HG02938 (cell line): Measurements from ENCODE around the gene COX7A2L.
"Not testable (repeated sequence)": the region's sequence is repeated elsewhere in the genome, so short reads cannot be mapped to it uniquely, and the experiment has no call there.

Experiments used
- ATAC-seq: cut with Tn5 transposase; IDR thresholded peaks from one replicate; pipeline ENCODE4 v1.9.1; 2021; ENCODE audit warnings: mild to moderate bottlenecking, moderate library complexity; ENCODE audit not compliant: unreplicated experiment

COX7A2L gene

DNA sequence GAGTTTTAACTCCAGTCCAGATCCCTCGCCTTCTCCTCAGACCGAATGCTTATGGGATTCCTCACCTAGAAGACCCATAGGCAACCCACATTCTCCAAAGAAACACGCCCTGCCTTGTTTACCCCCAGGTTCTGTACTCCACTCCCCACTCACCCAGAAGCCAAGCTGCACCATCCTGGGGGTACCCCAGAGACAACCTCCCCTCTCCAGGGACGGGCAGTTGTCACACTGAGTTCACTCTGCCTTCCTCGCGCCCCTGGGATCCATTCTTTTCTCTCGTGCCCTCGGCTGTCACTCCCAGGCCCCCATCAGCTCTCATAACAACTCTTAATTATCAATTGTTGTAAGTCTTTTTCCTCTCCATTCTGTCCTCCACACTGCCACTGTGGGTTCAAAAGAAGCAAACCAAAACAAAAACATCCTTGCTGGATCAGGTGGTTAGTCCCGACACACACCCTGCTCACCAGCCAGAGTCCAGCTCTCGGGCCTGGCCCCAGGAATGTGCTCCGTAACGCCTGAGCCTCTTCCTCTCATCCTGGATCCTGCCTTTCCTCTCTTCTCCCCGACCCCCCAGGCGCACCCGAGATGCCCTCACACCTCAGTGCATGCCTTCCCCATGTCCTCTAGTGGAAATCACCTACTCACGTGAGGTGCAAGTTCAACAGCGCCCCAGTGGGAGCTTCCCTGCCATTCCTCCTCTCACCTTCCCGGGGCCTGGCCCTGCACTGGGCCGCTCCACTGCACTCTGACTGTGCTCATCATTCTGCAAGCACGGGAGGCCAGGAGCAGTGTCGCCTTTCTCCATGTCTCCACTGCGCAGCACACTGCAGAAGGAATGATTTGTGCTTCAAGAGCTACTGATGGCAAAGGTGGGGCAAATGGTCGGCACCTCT lies 20.7 kb downstream of the COX7A2L start:
- ATAC-seq: no peak

DNA sequence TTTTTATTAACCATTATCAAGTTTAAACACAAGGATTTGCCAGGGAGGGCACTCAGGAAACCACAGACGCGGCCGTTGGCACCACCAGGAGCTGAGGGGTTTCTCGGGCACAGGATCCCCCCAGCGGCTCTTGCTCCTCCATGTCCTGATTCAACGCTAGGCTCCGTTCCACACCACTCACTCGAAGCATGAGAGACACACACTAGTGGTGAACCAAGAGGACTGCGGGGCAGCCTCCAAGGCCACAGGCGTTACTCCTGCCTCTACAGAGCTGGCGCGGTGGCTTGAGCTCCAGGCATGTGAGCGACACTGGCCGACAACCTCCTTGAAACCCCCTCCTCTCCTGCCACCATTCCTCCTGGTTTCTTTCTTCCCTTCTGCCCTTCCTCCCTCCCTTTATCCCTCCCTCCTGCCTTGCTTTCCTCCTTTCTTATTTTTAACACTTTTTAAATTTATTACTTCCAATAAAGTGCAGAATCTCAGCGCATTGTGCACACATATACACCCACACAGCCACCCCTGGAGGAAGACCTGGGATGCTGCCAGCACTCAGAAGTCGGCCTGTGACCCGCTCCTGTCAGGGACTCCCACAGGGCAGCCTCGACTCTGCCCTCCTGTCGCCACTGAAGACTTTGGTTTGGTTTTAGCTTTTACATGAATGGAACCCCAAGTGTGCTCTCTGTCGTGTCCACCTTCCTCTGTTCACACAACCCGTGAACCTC lies 21.7 kb downstream of the COX7A2L start:
- no peak for ATAC-seq

DNA sequence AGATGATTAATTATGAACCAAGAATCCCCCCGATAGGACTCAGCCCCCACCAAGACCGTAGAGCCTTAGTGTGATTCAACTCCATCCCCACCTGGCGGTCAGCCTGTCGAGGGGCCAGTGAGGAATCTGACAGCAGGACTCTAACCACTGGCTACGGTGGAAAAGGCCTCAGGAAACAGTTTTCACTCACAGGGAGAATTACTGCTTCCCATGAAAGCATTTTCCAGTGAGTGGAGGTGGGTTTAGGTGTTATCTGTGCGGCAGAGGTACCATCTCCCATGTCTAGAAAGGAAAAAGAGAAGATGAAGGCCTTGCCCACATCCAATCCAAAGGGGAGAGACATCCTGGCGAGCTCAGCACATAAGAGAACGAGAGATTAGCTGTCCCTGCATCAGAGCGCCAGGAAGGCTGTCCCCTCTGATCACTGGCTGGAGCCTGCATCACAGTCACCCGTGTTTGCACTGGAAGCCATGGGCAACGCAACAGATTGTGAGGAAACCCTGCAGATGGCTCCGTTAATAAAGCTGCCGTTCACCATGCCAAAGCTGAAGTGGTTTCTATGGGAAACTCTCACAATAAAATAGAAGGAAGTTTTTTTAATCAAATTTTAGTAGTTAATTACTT lies 22.3 kb downstream of the COX7A2L start:
- no peak for ATAC-seq

DNA sequence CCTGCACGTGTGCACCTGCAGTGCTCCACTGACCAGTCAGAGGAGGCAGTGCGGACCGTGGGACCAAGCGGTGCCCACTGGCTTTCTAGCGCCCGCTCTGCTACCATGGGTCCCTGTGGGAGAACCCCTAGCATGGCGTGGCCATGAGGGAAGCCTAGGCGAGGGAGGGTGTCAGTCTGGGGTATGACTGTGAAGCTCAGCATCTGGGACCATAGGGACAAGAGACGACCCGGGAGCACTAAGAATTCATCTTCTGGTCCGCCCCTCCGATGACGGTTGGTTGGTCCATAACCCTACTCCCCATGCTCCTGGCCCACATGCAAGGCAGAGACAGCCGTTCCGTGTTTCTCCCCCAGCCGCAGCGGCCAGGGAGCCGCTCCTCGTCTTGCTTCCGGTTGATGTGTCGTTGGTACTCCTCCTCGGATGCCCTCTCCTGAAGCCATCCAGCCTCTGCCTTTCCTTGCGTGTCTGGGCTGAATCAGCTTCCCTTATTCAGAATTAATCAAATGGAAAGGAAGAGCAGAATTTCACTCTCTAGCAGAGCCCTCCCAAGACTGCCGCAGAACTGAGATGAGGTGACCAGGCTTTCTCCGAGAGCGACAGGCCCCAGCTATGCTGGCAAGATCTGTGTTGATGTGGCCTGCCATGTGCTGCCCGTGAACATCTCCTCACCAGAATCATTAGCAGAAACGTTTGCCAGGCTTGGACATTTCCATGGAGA lies 23.0 kb downstream of the COX7A2L start:
- no peak for ATAC-seq

DNA sequence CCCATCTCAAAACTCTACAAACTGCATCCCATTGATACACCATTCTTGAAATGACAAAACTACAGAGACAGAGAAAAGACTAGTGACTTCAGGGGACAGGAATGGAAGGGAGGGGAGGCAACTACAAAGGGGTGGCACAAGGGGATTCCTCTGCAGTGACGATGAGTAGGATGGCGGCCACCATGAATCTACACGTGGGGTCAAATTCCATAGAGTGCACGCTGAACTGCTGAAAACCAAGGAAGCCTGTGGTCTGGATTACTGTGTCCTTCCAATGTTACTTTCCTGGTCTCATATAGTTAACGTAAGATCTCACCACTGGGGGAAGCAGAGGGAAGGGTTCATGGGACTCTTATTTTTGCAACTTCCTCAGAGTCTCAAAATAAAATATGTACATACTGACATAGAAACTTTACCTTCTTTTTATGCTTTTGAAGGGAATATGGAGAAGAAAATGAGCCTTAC lies 23.6 kb downstream of the COX7A2L start:
- ATAC-seq: no peak

DNA sequence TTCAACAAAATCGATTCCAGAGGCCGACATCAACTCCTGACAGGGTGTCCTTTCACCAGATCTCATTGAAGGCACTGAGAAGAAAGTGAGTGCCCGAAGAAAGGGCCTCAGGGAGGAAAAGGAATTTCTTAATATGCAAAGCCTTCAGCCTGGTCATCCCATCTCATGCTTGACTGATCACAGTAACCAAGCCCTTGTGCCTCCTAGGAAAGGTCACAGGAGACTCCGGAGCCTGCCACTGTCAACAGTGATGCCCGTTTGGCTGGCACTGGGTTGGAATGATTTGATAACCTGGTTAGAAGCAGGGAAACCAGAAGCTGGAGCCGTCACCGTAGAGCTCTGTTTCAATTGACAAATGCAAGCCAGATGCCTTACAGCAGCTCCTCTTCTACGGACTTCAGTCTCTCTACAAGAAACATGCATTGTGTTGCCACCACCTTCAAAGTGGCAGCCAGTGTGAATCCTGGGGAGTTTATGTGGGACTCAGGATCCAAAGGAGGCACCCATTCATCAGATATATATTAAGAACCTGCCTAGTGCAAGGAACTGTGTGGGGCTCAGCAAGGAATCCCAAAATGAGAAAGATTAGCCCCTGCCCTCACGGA lies 24.6 kb downstream of the COX7A2L start:
- ATAC-seq: no peak

DNA sequence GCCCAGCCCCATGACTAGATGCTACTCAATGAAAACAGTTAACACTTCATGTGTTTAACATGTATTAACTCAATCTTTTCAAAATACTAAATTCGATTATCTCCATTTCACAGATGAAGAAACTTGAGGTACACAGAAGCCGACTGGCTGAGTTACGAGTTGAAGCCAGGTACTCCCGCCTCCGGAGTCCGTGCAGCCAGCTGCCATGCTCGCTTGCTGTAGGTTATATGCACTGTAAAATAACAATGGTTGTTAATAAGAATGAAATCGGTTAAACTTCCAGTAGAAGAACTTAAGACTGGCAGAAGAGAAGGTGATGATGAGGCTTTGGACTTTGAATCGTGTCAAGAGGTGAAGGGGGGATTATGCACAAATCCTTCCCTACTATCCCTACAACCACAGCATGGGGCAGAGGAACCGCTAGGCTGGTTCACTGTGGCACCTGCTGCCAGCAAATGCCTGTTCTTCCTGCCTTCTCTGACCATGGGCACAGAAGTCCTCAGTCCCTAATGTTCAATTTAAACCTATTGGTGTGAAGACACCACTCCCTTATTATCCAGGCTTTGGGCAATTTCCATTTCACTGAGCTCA lies 25.4 kb downstream of the COX7A2L start:
- no peak for ATAC-seq

DNA sequence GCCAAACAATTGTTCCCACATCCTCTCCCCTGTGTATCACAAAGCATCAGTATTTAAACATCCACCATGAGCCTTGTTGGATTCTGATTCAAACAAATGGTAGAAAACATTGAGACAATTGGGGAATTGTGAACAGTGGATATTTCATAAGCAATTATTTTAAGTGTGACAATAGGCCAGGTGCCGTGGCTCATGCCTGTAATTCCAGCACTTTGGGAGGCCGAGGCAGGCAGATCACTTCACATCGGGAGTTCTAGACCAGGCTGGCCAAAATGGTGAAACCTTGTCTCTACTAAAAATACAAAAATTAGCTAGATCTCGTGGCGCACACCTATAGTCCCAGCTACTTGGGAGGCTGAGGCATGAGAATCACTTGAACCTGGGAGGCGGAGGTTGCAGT lies 26.2 kb downstream of the COX7A2L start:
- not testable (repeated sequence) for ATAC-seq

DNA sequence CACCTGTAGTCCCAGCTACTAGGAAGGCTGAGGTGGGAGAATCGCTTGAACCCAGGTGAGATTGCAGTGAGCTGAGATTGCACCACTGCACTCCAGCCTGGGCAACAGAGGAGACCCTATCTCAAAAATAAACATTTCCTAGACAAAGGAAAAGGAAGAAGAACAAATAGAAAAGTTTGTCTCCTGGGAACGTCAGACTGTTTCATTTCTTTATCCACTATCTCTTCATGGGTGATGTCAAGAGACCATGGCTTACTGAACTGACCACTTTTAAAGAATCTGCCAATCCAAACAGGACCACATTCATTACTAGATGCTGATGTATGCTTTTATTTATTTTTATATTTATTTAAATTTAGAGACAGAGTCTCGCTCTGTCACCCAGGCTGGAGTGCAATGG lies 26.8 kb downstream of the COX7A2L start:
- no peak for ATAC-seq

DNA sequence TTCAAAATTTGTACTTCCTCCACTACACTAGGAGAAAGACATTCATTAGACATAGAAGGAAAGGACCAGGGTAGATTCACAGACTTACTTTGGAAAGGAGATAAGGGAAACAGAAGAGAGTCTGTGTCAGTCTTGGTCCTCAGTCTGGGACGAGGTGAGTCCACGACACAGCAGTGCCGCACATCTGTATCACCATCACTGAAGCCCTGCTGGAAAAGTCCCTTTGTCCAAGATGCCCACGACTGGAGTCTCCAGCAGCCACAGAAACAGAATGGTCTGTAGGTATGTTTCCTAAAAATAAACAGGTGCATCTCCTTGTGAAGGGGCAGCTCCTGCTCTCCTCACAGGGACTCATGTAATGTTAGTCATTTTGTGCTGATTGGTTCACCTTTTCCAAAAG lies 27.4 kb downstream of the COX7A2L start:
- no peak for ATAC-seq

DNA sequence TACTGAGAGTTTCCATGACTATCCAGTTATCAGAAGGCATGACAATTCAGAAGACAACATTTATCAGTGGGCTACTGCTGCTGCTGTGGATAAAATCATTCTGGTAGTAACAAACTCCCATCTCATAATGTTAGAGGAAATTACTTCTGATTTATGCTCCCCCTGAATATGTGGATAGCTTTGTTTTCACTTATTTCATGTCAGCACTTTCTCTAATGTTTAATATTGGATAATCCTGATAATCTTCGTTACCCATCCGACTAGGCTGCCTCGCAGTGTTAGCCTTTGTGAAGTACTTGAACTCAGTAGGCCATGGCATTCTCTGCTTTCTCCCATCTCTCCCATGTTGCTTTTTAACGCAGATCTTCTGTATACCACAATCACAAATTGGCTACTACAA lies 28.4 kb downstream of the COX7A2L start:
- no peak for ATAC-seq

DNA sequence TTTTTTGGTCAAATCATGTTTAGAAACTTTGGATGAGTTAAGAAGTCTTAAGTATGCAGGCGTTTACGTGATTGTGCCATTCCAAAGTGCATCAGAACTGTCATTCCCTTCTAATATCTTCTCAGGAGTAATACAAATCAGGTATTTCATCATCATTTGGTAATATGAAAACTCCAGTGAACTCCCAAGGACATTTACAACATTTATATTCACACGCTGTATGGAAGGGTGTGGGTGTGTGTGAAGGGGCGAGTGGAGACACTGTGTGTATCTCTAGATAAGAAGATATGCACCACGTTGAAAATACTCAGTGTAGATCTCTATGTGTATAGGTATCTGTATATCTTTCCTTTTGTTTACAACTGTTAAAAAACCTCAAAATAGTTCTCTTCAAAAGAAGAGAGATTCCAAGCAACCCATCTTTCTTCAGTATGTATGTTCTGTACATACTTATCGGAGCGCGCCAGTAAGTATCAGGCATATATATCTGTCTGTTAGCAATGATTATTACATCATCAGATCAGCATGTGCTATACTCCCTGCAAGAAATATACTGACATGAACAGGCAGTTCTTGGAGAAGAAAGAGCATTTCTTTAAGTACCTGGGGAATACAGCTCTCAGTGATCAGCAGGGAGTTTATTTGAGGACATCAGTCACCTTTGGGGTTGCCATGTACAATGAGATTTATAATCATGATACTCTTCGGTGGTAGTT lies 29.3 kb downstream of the COX7A2L start:
- no peak for ATAC-seq

DNA sequence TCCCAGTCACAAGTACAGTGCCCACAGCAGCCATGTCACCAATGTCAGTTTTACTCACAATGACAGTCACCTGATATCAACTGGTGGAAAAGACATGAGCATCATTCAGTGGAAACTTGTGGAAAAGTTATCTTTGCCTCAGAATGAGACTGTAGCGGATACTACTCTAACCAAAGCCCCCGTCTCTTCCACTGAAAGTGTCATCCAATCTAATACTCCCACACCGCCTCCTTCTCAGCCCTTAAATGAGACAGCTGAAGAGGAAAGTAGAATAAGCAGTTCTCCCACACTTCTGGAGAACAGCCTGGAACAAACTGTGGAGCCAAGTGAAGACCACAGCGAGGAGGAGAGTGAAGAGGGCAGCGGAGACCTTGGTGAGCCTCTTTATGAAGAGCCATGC lies 31.3 kb downstream of the COX7A2L start:
- no peak for ATAC-seq

DNA sequence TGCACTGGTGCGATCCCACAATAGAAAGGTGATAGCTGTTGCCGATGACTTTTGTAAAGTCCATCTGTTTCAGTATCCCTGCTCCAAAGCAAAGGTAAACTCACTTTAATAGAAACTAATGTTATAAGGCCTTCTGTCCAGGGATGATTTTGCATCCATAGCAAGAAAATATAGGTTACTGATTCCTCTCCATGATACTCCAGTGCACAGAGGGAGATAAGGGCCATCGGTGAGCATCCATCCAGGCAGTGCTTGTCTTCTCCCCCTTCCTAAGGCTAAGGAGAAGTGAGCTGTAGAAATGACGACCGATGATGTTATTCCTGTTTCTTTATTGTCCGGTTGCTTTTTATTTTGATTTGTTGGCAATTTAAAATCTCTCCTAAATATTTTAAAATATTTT lies 32.1 kb downstream of the COX7A2L start:
- no peak for ATAC-seq

DNA sequence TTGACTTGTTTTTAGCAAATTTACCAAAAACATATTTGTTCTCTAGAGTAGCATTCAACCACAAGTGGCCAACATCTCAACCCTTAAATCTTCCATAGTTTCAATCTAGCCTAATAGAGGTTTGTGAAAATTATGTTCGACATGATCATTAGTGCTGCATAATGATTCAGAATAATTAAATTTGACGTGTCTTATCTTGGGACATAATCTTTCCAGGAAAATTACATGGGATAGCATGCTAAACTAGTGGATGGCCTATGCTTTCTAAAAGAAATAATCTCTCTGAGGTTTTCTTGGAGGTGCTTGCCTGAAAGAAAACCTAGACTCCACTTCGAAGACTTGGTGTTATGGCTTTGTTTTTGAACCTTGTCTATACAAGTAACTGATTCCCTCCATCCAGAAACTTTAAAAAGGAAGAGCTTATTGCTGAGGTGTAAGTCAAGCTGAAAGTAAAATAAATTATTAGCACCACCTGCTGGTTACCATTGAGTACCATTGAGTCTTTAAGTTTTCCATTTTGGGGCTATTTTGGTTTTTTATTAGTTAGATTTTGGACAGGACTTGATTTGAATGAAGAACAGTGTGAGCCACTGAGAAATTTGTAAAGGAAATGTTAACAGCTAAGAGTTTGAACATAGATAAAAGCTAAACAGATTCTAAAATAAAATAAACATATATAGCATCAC lies 32.7 kb downstream of the COX7A2L start:
- ATAC-seq: peak; percentile 55

DNA sequence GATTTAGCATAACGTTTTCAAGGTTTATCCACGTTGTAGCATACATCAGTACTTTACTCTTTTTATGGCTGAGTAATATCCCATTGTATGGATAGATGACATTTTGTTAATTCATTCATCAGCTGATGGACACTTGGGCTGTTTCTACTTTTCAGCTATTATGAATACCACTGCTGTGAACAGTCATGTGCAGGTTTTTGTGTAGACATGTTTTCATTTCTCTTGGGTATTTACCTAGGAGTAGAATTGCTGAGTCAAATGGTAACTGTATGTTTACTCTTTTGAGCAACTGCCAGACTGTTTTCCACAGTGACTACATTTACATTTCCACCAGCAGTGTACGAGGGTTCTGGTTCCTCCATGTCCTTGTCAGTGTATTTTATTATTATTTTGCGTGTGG lies 33.9 kb downstream of the COX7A2L start:
- no peak for ATAC-seq

DNA sequence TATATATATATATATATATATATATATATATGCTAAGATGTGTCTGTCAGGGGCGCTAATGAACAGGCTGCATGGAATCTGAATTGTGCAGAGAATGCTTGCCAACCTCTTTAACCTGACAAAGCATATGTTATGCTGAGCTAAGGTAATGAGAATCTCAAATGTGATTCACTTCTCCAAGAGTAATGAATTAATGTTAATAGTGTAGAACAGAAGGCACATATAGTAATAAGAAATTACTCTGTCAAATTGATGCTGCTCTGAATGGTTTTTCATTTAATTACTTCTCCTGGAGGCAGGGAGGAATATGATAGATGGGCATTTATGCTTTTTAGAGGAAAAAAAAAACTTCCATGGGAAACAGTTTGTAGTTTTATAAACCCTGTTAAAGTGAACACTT lies 35.4 kb downstream of the COX7A2L start:
- no peak for ATAC-seq

DNA sequence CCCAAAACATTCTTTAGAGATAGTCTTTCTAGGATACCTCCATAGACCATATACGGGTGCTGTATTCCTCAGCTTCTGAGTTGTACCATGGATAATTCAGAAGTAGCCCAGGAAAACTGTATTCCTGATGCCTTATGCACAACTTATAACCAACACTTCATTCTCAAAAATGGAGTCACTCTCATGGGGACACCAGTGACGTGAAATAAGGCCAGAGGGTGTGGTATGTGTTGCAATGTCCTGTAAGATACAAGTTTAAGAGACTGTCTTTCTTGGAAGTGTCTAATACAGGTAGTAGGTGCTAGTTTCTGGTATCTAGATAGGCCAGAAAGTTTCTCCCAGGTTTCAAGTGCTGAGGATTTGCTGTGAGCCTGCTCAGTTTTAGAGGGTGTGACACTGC lies 36.1 kb downstream of the COX7A2L start:
- ATAC-seq: no peak

DNA sequence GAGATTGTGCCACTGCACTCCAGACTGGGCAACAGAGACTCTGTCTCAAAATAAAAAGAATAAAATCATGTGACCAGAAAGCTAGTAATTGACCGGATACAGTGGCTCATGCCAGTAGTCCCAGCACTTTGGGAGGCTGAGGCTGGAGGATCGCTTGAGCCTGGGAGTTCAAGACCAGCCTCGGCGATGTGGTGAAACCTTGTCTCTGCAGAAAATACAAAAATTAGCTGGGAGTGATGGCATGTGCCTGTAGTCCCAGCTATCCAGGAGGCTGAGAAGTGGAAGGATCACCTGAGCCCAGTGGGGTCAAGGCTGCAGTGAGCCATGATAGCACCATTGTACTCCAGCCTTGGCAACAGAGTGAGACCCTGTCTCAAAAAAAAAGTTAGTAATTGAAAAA lies 36.8 kb downstream of the COX7A2L start:
- ATAC-seq: no peak
